ENCODE data around the gene FST.

GRCh38 chr5:53512539-53512938 is 32.1 kb downstream of the FST start:
- TF ChIP-seq CTCF (tag by site-specific recombination; IDR thresholded peaks at IDR 0.05) (no peak), ZBTB20 (tag by site-specific recombination; IDR thresholded peaks at IDR 0.05) (no peak)
